H9 (cell line): ENCODE measurements around the gene TRIM73. TPM values are rescaled to one million over a fixed set of nuclear protein-coding genes. Genes with fewer than 3 reads are reported as not detected.
"Not testable (repeated sequence)": the region's sequence is repeated elsewhere in the genome, so short reads cannot be mapped to it uniquely, and the experiment has no call there.

ENCODE experiments used
- DNase-seq: peaks from one replicate; pipeline ENCODE4 v3.0.0-alpha.2; 2017
- H2AFZ ChIP-seq: one replicate; pipeline ENCODE4 v1.6.1; 2013; ENCODE audit warnings: mild to moderate bottlenecking, low read length, control low read depth, moderate library complexity
- H2AK5ac ChIP-seq: 2 replicates; pipeline ENCODE4 v1.6.1; 2013; ENCODE audit warnings: low read length, control low read depth, mixed read lengths; ENCODE audit not compliant: insufficient read length
- H2BK120ac ChIP-seq: one replicate; pipeline ENCODE4 v1.6.1; 2013; ENCODE audit warnings: low read depth, mild to moderate bottlenecking, low read length, control low read depth, inconsistent platforms; ENCODE audit not compliant: poor library complexity, severe bottlenecking
- H2BK12ac ChIP-seq: 2 replicates; pipeline ENCODE4 v1.6.1; 2013; ENCODE audit warnings: low read length, control low read depth, mixed read lengths, low read depth; ENCODE audit not compliant: insufficient read length
- H2BK15ac ChIP-seq: 2 replicates; pipeline ENCODE4 v1.6.1; 2013; ENCODE audit warnings: low read depth, low read length, control low read depth
- H2BK20ac ChIP-seq: one replicate; pipeline ENCODE4 v1.6.1; 2013; ENCODE audit warnings: low read depth, mild to moderate bottlenecking, low read length, control low read depth, inconsistent platforms; ENCODE audit not compliant: poor library complexity, severe bottlenecking
- H2BK5ac ChIP-seq: 2 replicates; pipeline ENCODE4 v1.6.1; 2013; ENCODE audit warnings: low read length, control low read depth, mixed read lengths; ENCODE audit not compliant: insufficient read length
- H3K14ac ChIP-seq: 2 replicates; pipeline ENCODE4 v1.6.1; 2013; ENCODE audit warnings: low read length, control low read depth; ENCODE audit not compliant: insufficient read depth
- H3K18ac ChIP-seq: 2 replicates; pipeline ENCODE4 v1.6.1; 2013; ENCODE audit warnings: low read depth, mild to moderate bottlenecking, mixed read lengths, low read length, control low read depth; ENCODE audit not compliant: insufficient read length
- H3K23ac ChIP-seq: 2 replicates; pipeline ENCODE4 v1.6.1; 2013; ENCODE audit warnings: low read length, control low read depth, mixed read lengths, low read depth; ENCODE audit not compliant: insufficient read length
- H3K23me2 ChIP-seq: 2 replicates; pipeline ENCODE4 v1.6.1; 2013; ENCODE audit warnings: low read depth, mild to moderate bottlenecking, mixed read lengths, low read length, control low read depth; ENCODE audit not compliant: insufficient read length, poor library complexity, severe bottlenecking
- H3K27ac ChIP-seq: 2 replicates; pipeline ENCODE4 v1.5.1; 2013; ENCODE audit warnings: low read length, control low read depth, mixed read lengths, low read depth; ENCODE audit not compliant: insufficient read length
- H3K27me3 ChIP-seq: 2 replicates; pipeline ENCODE4 v1.6.1; 2013; ENCODE audit warnings: low read length, control low read depth, inconsistent platforms; ENCODE audit not compliant: insufficient read depth
- H3K4ac ChIP-seq: 2 replicates; pipeline ENCODE4 v1.6.1; 2013; ENCODE audit warnings: low read depth, mild to moderate bottlenecking, control low read depth, inconsistent platforms, low read length, moderate library complexity
- H3K4me1 ChIP-seq: 2 replicates; pipeline ENCODE4 v1.6.1; 2013; ENCODE audit warnings: low read length, control low read depth, inconsistent platforms; ENCODE audit not compliant: insufficient read depth
- H3K4me2 ChIP-seq: 2 replicates; pipeline ENCODE4 v1.6.1; 2013; ENCODE audit warnings: low read length, control low read depth, mixed read lengths; ENCODE audit not compliant: insufficient read length, insufficient read depth
- H3K56ac ChIP-seq: 2 replicates; pipeline ENCODE4 v1.6.1; 2013; ENCODE audit warnings: low read depth, mild to moderate bottlenecking, mixed read lengths, low read length, control low read depth; ENCODE audit not compliant: insufficient read length
- H3K79me1 ChIP-seq: 2 replicates; pipeline ENCODE4 v1.6.1; 2013; ENCODE audit warnings: low read depth, mild to moderate bottlenecking, moderate library complexity, low read length, control low read depth, inconsistent platforms; ENCODE audit not compliant: insufficient read depth, poor library complexity, severe bottlenecking
- H3K79me2 ChIP-seq: 2 replicates; pipeline ENCODE4 v1.6.1; 2013; ENCODE audit warnings: low read length, control low read depth, inconsistent platforms; ENCODE audit not compliant: insufficient read depth
- H3K9ac ChIP-seq: 2 replicates; pipeline ENCODE4 v1.6.1; 2013; ENCODE audit warnings: low read length, control low read depth, mixed read lengths; ENCODE audit not compliant: insufficient read length; ENCODE audit errors: extremely low read depth
- H3K9me3 ChIP-seq: one replicate; pipeline ENCODE4 v1.6.1; 2013; ENCODE audit warnings: low read depth, low read length, inconsistent platforms; ENCODE audit not compliant: control insufficient read depth
- H3T11ph ChIP-seq: one replicate; pipeline ENCODE4 v1.6.1; 2013; ENCODE audit warnings: mild to moderate bottlenecking, low read length, control low read depth, inconsistent platforms
- H4K20me1 ChIP-seq: one replicate; pipeline ENCODE4 v1.6.1; 2013; ENCODE audit not compliant: control insufficient read depth, insufficient read length, insufficient read depth
- H4K5ac ChIP-seq: 2 replicates; pipeline ENCODE4 v1.6.1; 2013; ENCODE audit warnings: low read depth, mild to moderate bottlenecking, mixed read lengths, low read length, control low read depth; ENCODE audit not compliant: insufficient read length
- H4K8ac ChIP-seq: replicated peaks from 2 replicates; pipeline ENCODE4 v1.6.1; 2013; ENCODE audit warnings: low read length, control low read depth, mixed read lengths, low read depth; ENCODE audit not compliant: insufficient read length
- H4K91ac ChIP-seq: 2 replicates; pipeline ENCODE4 v1.6.1; 2013; ENCODE audit warnings: low read depth, mild to moderate bottlenecking, moderate library complexity, mixed read lengths, low read length, control low read depth; ENCODE audit not compliant: insufficient read length
- H3K27ac Mint-ChIP-seq, 3 experiments: 2 replicates in 2 of 3; 3 replicates in 1 of 3; pipeline ENCODE4 v1.8.0; 2020 to 2021; ENCODE audit warnings: mixed read lengths in 3 of 3, mild to moderate bottlenecking in 1 of 3, moderate library complexity in 1 of 3
- H3K27me3 Mint-ChIP-seq: 2 replicates; pipeline ENCODE4 v1.8.0; 2021; ENCODE audit warnings: low read depth, mild to moderate bottlenecking, moderate library complexity, mixed read lengths
- H3K36me3 Mint-ChIP-seq, 3 experiments: 2 replicates in 2 of 3; 3 replicates in 1 of 3; pipeline ENCODE4 v1.8.0; 2020 to 2021; ENCODE audit warnings: low read depth in 3 of 3, mixed read lengths in 3 of 3; ENCODE audit not compliant: insufficient read depth in 1 of 3
- H3K4me1 Mint-ChIP-seq, 2 experiments: 2 replicates each; pipeline ENCODE4 v1.8.0; 2020; ENCODE audit warnings: mixed read lengths in 2 of 2
- H3K4me3 Mint-ChIP-seq, 2 experiments: 2 replicates in 1 of 2; 3 replicates in 1 of 2; pipeline ENCODE4 v1.8.0; 2020 to 2021; ENCODE audit warnings: mild to moderate bottlenecking in 2 of 2, mixed read lengths in 2 of 2, moderate library complexity in 1 of 2
- H3K9me3 Mint-ChIP-seq, 2 experiments: 2 replicates in 1 of 2; 3 replicates in 1 of 2; pipeline ENCODE4 v1.8.0; 2020; ENCODE audit warnings: mild to moderate bottlenecking in 2 of 2, mixed read lengths in 2 of 2, moderate library complexity in 1 of 2
- WGBS: extraction: QIAGEN DNeasy Blood & Tissue Kit; methylation state at CpG from one replicate; pipeline ENCODE4 v1.1.7; 2013; ENCODE audit warnings: missing lambda C conversion rate, low lambda C conversion rate, mixed read lengths; ENCODE audit not compliant: insufficient read length; ENCODE audit errors: extremely low coverage; 5-methylcytosine and 5-hydroxymethylcytosine counted together
- total RNA-seq: library from RNA; stranded (reverse); gene quantifications from 2 replicates; pipeline ENCODE4 v1.2.1, GENCODE V29; 2021

The TRIM73 gene
- total RNA-seq, 1 experiment from 2014 or later: 2.9 TPM

- not testable (repeated sequence) for H3K23me2 ChIP-seq, H3K4me1 Mint-ChIP-seq, H2BK20ac ChIP-seq, H2BK120ac ChIP-seq, H3K4ac ChIP-seq, H3K27ac ChIP-seq, H3K36me3 Mint-ChIP-seq, H3K56ac ChIP-seq, H4K5ac ChIP-seq, H3K9me3 ChIP-seq, H3K27me3 Mint-ChIP-seq, H4K20me1 ChIP-seq, H3T11ph ChIP-seq, H3K27ac Mint-ChIP-seq, H3K27me3 ChIP-seq, H3K18ac ChIP-seq, H2BK15ac ChIP-seq, H2AFZ ChIP-seq, H3K4me2 ChIP-seq, H3K9ac ChIP-seq, H3K14ac ChIP-seq, H3K79me2 ChIP-seq, H2BK5ac ChIP-seq, H2AK5ac ChIP-seq, H4K8ac ChIP-seq, H3K23ac ChIP-seq, H3K9me3 Mint-ChIP-seq, H3K4me3 Mint-ChIP-seq, H4K91ac ChIP-seq, H2BK12ac ChIP-seq, H3K79me1 ChIP-seq, DNase-seq, H3K4me1 ChIP-seq
- WGBS: no CpG with 5 or more reads among the region's 13 CpGs
Measured at GRCh38 chr7:75410823-75411173, 15.4 kb downstream of the TRIM73 start.

GRCh38 chr7:75414204-75414603 lies 18.8 kb downstream of the TRIM73 start:
- H2BK12ac ChIP-seq, H3K23ac ChIP-seq, H4K91ac ChIP-seq, H3K14ac ChIP-seq, H3K56ac ChIP-seq, H3K27me3 ChIP-seq, H3K79me1 ChIP-seq, H3K9me3 Mint-ChIP-seq, H3K4me1 Mint-ChIP-seq, H2BK120ac ChIP-seq, H3K27me3 Mint-ChIP-seq, H3K27ac Mint-ChIP-seq, H2AK5ac ChIP-seq, H3K4me1 ChIP-seq, H4K8ac ChIP-seq, H3K27ac ChIP-seq, H3K23me2 ChIP-seq, H3T11ph ChIP-seq, H4K20me1 ChIP-seq, H3K9ac ChIP-seq, H2AFZ ChIP-seq, DNase-seq, H4K5ac ChIP-seq, H2BK5ac ChIP-seq, H2BK20ac ChIP-seq, H2BK15ac ChIP-seq, H3K4ac ChIP-seq, H3K9me3 ChIP-seq, H3K4me2 ChIP-seq, H3K18ac ChIP-seq, H3K79me2 ChIP-seq, H3K4me3 Mint-ChIP-seq: not testable (repeated sequence)
- H3K36me3 Mint-ChIP-seq: peaks cover 0 to 21% (median 18%) of the 10 kb centered on the region in 3 experiments; a peak in 5 of 7 replicates
- no CpG with 5 or more reads among the region's 6 CpGs for WGBS
